Ishikawa (cell line): ENCODE results near the gene GRK3.

Source experiments
- CEBPB ChIP-seq: IDR thresholded peaks from 2 replicates; pipeline ENCODE4 v1.6.1; 2012
- CREB1 ChIP-seq: IDR thresholded peaks from 2 replicates; pipeline ENCODE4 v1.6.1; 2012; ENCODE audit warnings: low read depth
- EGR1 ChIP-seq: IDR thresholded peaks from 2 replicates; pipeline ENCODE4 v1.6.1; 2012
- EP300 ChIP-seq: IDR thresholded peaks from 2 replicates; pipeline ENCODE4 v1.6.1; 2012; ENCODE audit warnings: borderline replicate concordance
- FOXM1 ChIP-seq: IDR thresholded peaks from 2 replicates; pipeline ENCODE4 v1.6.1; 2012; ENCODE audit warnings: low read depth, borderline replicate concordance
- NFIC ChIP-seq: IDR thresholded peaks from 2 replicates; pipeline ENCODE4 v1.6.1; 2012
- RAD21 ChIP-seq: IDR thresholded peaks from 2 replicates; pipeline ENCODE4 v1.6.1; 2012; ENCODE audit warnings: low read depth
- TAF1 ChIP-seq: IDR thresholded peaks from 2 replicates; pipeline ENCODE4 v1.6.1; 2012; ENCODE audit warnings: low read depth, mild to moderate bottlenecking
- TCF12 ChIP-seq: IDR thresholded peaks from 2 replicates; pipeline ENCODE4 v1.6.1; 2012; ENCODE audit warnings: low read depth
- TEAD4 ChIP-seq: IDR thresholded peaks from 2 replicates; pipeline ENCODE4 v1.6.1; 2012
- YY1 ChIP-seq: IDR thresholded peaks from 2 replicates; pipeline ENCODE4 v1.6.1; 2012; ENCODE audit warnings: low read depth
- ZBTB7A ChIP-seq: IDR thresholded peaks from 2 replicates; pipeline ENCODE4 v1.6.1; 2012; ENCODE audit warnings: low read depth
- TF ChIP-seq, protein P1 (sequence below): IDR thresholded peaks from 2 replicates; pipeline ENCODE4 v1.6.1; 2012; ENCODE audit warnings: low read depth, mild to moderate bottlenecking
- TF ChIP-seq, protein P2 (sequence below): IDR thresholded peaks from 2 replicates; pipeline ENCODE4 v1.6.1; 2012
- TF ChIP-seq, protein P3 (sequence below): IDR thresholded peaks from 2 replicates; pipeline ENCODE4 v1.6.1; 2012

Gene GRK3

GRCh38 chr22:25750569-25751173, 186.2 kb downstream of the GRK3 start:
- TF ChIP-seq TAF1 (no peak), FOXM1 (no peak), ZBTB7A (no peak), TEAD4 (no peak), CREB1 (no peak), CEBPB (no peak), TCF12 (no peak), RAD21 (no peak), YY1 (no peak), EP300 (no peak), NFIC (no peak), EGR1 (no peak)
- TF ChIP-seq, protein P1, sequence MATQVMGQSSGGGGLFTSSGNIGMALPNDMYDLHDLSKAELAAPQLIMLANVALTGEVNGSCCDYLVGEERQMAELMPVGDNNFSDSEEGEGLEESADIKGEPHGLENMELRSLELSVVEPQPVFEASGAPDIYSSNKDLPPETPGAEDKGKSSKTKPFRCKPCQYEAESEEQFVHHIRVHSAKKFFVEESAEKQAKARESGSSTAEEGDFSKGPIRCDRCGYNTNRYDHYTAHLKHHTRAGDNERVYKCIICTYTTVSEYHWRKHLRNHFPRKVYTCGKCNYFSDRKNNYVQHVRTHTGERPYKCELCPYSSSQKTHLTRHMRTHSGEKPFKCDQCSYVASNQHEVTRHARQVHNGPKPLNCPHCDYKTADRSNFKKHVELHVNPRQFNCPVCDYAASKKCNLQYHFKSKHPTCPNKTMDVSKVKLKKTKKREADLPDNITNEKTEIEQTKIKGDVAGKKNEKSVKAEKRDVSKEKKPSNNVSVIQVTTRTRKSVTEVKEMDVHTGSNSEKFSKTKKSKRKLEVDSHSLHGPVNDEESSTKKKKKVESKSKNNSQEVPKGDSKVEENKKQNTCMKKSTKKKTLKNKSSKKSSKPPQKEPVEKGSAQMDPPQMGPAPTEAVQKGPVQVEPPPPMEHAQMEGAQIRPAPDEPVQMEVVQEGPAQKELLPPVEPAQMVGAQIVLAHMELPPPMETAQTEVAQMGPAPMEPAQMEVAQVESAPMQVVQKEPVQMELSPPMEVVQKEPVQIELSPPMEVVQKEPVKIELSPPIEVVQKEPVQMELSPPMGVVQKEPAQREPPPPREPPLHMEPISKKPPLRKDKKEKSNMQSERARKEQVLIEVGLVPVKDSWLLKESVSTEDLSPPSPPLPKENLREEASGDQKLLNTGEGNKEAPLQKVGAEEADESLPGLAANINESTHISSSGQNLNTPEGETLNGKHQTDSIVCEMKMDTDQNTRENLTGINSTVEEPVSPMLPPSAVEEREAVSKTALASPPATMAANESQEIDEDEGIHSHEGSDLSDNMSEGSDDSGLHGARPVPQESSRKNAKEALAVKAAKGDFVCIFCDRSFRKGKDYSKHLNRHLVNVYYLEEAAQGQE = no peak
- TF ChIP-seq, protein P2, sequence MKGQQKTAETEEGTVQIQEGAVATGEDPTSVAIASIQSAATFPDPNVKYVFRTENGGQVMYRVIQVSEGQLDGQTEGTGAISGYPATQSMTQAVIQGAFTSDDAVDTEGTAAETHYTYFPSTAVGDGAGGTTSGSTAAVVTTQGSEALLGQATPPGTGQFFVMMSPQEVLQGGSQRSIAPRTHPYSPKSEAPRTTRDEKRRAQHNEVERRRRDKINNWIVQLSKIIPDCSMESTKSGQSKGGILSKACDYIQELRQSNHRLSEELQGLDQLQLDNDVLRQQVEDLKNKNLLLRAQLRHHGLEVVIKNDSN = no peak
- TF ChIP-seq, protein P3, sequence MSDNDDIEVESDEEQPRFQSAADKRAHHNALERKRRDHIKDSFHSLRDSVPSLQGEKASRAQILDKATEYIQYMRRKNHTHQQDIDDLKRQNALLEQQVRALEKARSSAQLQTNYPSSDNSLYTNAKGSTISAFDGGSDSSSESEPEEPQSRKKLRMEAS = no peak

DNA sequence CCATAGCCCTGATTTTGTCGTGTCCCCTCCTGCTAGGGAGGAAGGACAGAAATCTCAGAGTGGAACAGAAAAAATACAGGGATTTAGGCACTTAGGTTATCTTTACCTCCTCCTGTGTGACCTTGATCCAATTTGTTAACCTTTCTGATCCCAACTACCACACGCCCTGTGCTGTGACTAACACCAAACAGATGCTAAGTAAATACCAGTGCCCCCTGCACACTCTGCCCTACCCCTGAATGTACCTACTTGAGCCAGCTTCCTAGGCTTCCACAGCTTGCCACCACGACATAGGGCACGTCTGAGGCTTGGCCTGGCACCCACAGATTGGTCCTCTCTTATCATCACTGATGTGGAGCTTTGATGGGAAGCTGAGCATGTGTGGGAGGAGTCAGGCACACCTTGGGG, 186.7 kb downstream of the GRK3 start:
- TF ChIP-seq ZBTB7A (no peak), CREB1 (no peak), TEAD4 (no peak), FOXM1 (no peak), EGR1 (no peak), NFIC (no peak), TAF1 (no peak), RAD21 (no peak), YY1 (no peak), EP300 (no peak), TCF12 (no peak)
- TF ChIP-seq, protein P3 = no peak
- TF ChIP-seq, protein P1 = no peak
- TF ChIP-seq, protein P2 = no peak

DNA sequence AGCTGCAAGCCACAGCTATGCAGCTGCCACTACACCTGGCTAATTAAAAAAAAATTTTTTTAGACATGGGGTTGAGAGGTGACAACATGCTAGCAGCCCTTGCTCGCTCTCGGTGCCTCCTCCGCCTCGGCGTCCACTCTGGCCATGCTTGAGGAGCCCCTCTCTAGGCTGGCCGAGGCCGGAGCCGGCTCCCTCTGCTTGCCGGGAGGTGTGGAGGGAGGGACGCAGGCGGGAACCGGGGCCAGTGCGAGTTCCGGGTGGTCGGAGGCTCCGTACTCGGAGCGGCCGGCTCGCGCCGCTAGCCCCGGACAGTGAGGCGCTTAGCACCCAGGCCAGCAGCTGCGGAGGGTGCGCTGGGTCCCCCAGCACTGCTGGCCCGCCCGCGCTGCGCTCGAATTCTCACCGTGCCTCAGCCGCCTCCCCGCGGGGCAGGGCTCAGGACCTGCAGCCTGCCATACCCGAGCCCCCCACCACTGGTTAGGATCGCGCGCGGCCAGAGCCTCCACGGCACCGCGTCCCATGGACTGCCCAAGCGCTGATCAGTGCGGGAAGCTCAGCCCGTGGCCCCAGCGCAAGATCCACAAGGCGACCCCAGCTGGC, 188.2 kb downstream of the GRK3 start:
- TF ChIP-seq TAF1 (no peak), ZBTB7A (no peak), FOXM1 (no peak), CEBPB (no peak), EP300 (no peak)
- TF ChIP-seq, protein P1 = no peak
- TF ChIP-seq, protein P3 = no peak

DNA sequence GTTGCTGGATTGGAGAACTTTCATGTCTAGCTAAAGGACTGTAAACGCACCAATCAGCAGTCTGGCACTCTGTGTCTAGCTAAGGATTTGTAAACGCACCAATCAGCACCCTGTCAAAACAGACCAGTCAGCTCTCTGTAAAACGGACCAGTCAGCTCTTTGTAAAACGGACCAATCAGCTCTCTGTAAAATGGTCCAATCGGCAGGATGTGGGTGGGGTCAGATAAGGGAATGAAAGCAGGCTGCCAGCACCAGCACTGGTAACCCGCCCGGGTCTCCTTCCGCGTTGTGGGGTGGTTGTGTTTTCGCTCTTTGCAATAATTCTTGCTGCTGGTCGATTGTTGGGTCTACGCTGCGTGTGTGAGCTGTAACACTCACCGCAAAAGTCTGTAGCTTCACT, 188.8 kb downstream of the GRK3 start:
- no peak for TF ChIP-seq FOXM1
